ENCODE measurements around the gene LITAF.
"Not testable (repeated sequence)": the region's sequence is repeated elsewhere in the genome, so short reads cannot be mapped to it uniquely, and the experiment has no call there.

GRCh38 chr16:11558308-11558823 lies 28.4 kb downstream of the LITAF start:
- TF ChIP-seq CTCF (conservative IDR thresholded peaks at IDR 0.05); EZH2 (IDR thresholded peaks at IDR 0.05; ENCODE audit: low read depth): not testable (repeated sequence)
